WTC11 (cell line): ENCODE measurements around the gene DECR2. TPM values are rescaled to one million over a fixed set of nuclear protein-coding genes. Genes with fewer than 3 reads are reported as not detected.
A peak's percentile ranks its signal among the peaks of the same experiment; 100 is the strongest.

Source experiments
- AFF4 ChIP-seq: sonication (generic); formaldehyde crosslinking; IDR thresholded peaks from 2 replicates; pipeline ENCODE4 v1.8.1; 2023; ENCODE audit warnings: mild to moderate bottlenecking, missing genetic modification reagents, borderline replicate concordance
- AR ChIP-seq: fragments of 250-450 bp; sonication (Bioruptor Pico); IDR thresholded peaks from 2 replicates; pipeline ENCODE4 v1.9.0; 2021; ENCODE audit warnings: mild to moderate bottlenecking
- CBFB ChIP-seq: sonication (generic); formaldehyde crosslinking; IDR thresholded peaks from 2 replicates; pipeline ENCODE4 v1.8.1; 2022; ENCODE audit warnings: mild to moderate bottlenecking, low read depth, missing genetic modification reagents
- CDX4 ChIP-seq: fragments of 250-450 bp; sonication (Bioruptor Pico); IDR thresholded peaks from 2 replicates; pipeline ENCODE4 v1.9.0; 2021; ENCODE audit warnings: moderate library complexity, mild to moderate bottlenecking, inconsistent platforms, borderline replicate concordance
- E2F1 ChIP-seq: sonication (generic); formaldehyde crosslinking; IDR thresholded peaks from 2 replicates; pipeline ENCODE4 v1.8.0; 2022; ENCODE audit warnings: mild to moderate bottlenecking, missing genetic modification reagents
- ETV6 ChIP-seq: sonication (generic); formaldehyde crosslinking; IDR thresholded peaks from 2 replicates; pipeline ENCODE4 v1.8.1; 2022; ENCODE audit warnings: mild to moderate bottlenecking, missing genetic modification reagents
- MAX ChIP-seq: sonication (generic); formaldehyde crosslinking; IDR thresholded peaks from 2 replicates; pipeline ENCODE4 v1.8.0; 2022; ENCODE audit warnings: mild to moderate bottlenecking, missing genetic modification reagents
- MXD4 ChIP-seq: fragments of 250-450 bp; sonication (Bioruptor Pico); IDR thresholded peaks from 2 replicates; pipeline ENCODE4 v1.8.0; 2021; ENCODE audit warnings: mild to moderate bottlenecking, moderate library complexity, borderline replicate concordance
- NFYB ChIP-seq: sonication (generic); formaldehyde crosslinking; conservative IDR thresholded peaks from 2 replicates; pipeline ENCODE4 v1.8.0; 2022; ENCODE audit warnings: low read depth, missing genetic modification reagents
- OVOL2 ChIP-seq: fragments of 250-450 bp; sonication (Bioruptor Pico); IDR thresholded peaks from 2 replicates; pipeline ENCODE4 v1.9.0; 2021; ENCODE audit warnings: mild to moderate bottlenecking, borderline replicate concordance
- PRDM15 ChIP-seq: sonication (generic); formaldehyde crosslinking; IDR thresholded peaks from 2 replicates; pipeline ENCODE4 v1.8.0; 2022; ENCODE audit warnings: missing genetic modification reagents
- SMAD4 ChIP-seq: sonication (generic); formaldehyde crosslinking; IDR thresholded peaks from 2 replicates; pipeline ENCODE4 v1.8.0; 2022; ENCODE audit warnings: mild to moderate bottlenecking, missing genetic modification reagents
- SP1 ChIP-seq: sonication (generic); formaldehyde crosslinking; conservative IDR thresholded peaks from 2 replicates; pipeline ENCODE4 v1.8.1; 2022; ENCODE audit warnings: missing genetic modification reagents
- USF1 ChIP-seq: sonication (generic); formaldehyde crosslinking; IDR thresholded peaks from 2 replicates; pipeline ENCODE4 v1.8.0; 2022; ENCODE audit warnings: mild to moderate bottlenecking, missing genetic modification reagents
- ZBTB21 ChIP-seq: sonication (generic); formaldehyde crosslinking; IDR thresholded peaks from 2 replicates; pipeline ENCODE4 v1.8.1; 2023; ENCODE audit warnings: mild to moderate bottlenecking, missing genetic modification reagents, borderline replicate concordance
- ZBTB43 ChIP-seq: sonication (generic); formaldehyde crosslinking; IDR thresholded peaks from 2 replicates; pipeline ENCODE4 v1.8.1; 2023; ENCODE audit warnings: mild to moderate bottlenecking, missing genetic modification reagents
- ZMAT4 ChIP-seq: fragments of 250-450 bp; sonication (Bioruptor Pico); IDR thresholded peaks from 2 replicates; pipeline ENCODE4 v1.9.0; 2021; ENCODE audit warnings: mild to moderate bottlenecking
- ZNF121 ChIP-seq: sonication (generic); formaldehyde crosslinking; IDR thresholded peaks from 2 replicates; pipeline ENCODE4 v1.8.0; 2023; ENCODE audit warnings: missing genetic modification reagents
- ZNF263 ChIP-seq: sonication (generic); formaldehyde crosslinking; IDR thresholded peaks from 2 replicates; pipeline ENCODE4 v1.8.1; 2022; ENCODE audit warnings: low read depth, mild to moderate bottlenecking, moderate library complexity, missing genetic modification reagents
- total RNA-seq: library from RNA; stranded (reverse); gene quantifications from 3 replicates; pipeline ENCODE4 v1.2.3, GENCODE V29; 2021

DECR2 gene
- total RNA-seq, 1 experiment from 2014 or later = 43.6 TPM

GRCh38 chr16:383326-384051, 18.2 kb upstream of the DECR2 start (continued):
- TF ChIP-seq AFF4 (CRISPR knock-in tag) (no peak), ZNF263 (no peak), MXD4 (CRISPR knock-in tag) (no peak), ZNF121 (peak; percentile 75; the same call in 1 of the 2 replicates), PRDM15 (CRISPR knock-in tag) (0 out of 2 replicates have a peak, but pooled peaks have one; percentile 25), ZBTB21 (CRISPR knock-in tag) (peak; percentile 13; the same call in 1 of the 2 replicates), NFYB (CRISPR knock-in tag) (no peak), CBFB (CRISPR knock-in tag) (no peak), ZMAT4 (CRISPR knock-in tag) (no peak), SP1 (peak; percentile 78), E2F1 (no peak), USF1 (CRISPR knock-in tag) (no peak), AR (CRISPR knock-in tag) (no peak), ZBTB43 (CRISPR knock-in tag) (peak; percentile 63; the same call in 1 of the 2 replicates), SMAD4 (CRISPR knock-in tag) (no peak), ETV6 (CRISPR knock-in tag) (peak; percentile 70; the same call in 1 of the 2 replicates), OVOL2 (CRISPR knock-in tag) (no peak), CDX4 (CRISPR knock-in tag) (no peak), MAX (CRISPR knock-in tag) (peak; percentile 40; the same call in 1 of the 2 replicates)
